ENCODE results near the gene PCID2.

PCID2 gene

GRCh38 chr13:113150550-113151365 is 57.7 kb downstream of the PCID2 start:
- DNase-seq (ENCODE audit: extremely low read depth in 1 of 2, low read depth in 1 of 2) = no peak

- DNase-seq (ENCODE audit: extremely low read depth in 1 of 2, low read depth in 1 of 2) = no peak
These were observed 58.5 kb downstream of the PCID2 start for GRCh38 chr13:113149711-113150549.

DNA sequence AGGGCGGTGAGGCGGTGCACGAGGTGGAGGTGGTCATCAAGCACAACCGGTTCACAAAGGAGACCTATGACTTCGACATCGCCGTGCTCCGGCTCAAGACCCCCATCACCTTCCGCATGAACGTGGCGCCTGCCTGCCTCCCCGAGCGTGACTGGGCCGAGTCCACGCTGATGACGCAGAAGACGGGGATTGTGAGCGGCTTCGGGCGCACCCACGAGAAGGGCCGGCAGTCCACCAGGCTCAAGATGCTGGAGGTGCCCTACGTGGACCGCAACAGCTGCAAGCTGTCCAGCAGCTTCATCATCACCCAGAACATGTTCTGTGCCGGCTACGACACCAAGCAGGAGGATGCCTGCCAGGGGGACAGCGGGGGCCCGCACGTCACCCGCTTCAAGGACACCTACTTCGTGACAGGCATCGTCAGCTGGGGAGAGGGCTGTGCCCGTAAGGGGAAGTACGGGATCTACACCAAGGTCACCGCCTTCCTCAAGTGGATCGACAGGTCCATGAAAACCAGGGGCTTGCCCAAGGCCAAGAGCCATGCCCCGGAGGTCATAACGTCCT is 59.4 kb downstream of the PCID2 start:
- DNase-seq (ENCODE audit: extremely low read depth in 1 of 2, low read depth in 1 of 2) = no peak

DNA sequence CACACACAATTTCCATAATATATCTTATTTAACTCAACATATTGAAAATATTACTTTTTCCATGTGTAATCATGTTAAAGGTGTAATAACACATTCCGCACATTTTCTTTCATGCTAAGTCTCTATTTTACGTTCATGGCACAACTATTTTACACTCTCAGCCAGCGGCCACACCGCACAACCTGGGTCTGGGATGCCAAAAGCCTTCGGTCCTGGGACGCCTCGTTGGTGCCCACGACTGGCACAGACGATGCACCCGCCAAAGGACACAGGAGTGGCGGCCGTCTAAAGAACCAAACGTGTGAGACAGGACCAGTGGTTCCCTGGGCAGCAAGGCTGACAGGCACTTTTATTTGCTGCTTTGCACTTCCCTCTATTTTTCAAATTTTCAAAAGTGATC is 60.1 kb downstream of the PCID2 start:
- DNase-seq (ENCODE audit: extremely low read depth in 1 of 2, low read depth in 1 of 2) = no peak

DNA sequence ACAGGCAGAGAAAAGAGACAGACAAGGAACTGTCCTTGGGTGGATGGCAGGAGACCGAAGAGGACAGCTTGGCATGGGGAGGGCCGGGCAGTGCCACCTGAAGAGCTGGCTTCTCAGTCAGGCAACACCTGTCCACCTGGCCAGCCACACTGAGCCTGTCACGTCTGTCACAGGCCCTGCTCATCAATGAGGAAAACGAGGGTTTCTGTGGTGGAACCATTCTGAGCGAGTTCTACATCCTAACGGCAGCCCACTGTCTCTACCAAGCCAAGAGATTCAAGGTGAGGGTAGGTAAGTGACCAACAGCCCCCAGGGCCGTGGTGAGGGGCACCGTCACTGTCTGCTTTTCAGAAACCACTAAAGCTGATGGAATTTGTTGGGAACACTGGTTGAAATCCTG is 61.3 kb downstream of the PCID2 start:
- no peak for DNase-seq (ENCODE audit: extremely low read depth in 1 of 2, low read depth in 1 of 2)

GRCh38 chr13:113146750-113147149 is 61.7 kb downstream of the PCID2 start:
- no peak for DNase-seq (ENCODE audit: extremely low read depth in 1 of 2, low read depth in 1 of 2)

- no peak for DNase-seq (ENCODE audit: extremely low read depth in 1 of 2, low read depth in 1 of 2)
These were observed 62.4 kb downstream of the PCID2 start for GRCh38 chr13:113145911-113146598.

DNA sequence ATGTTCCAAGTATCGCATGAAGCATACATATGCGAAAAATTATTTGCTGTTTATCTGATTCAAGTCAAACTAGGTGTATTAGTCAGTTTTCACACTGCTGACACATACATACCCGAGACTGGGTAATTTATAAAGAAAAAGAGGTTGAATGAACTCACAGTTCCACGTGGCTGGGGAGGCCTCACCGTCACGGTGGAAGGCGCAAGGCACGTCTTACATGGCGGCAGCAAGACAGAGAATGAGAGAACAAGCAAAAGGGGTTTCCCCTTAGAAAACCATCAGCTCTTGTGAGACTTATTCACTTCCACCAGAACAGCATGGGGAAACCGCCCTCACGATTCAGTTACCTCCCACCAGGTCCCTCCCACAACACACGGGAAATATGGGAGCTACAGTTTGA is 63.0 kb downstream of the PCID2 start:
- peak in 1 of 2 donors; percentile 50 for DNase-seq (ENCODE audit: extremely low read depth in 1 of 2, low read depth in 1 of 2)

DNA sequence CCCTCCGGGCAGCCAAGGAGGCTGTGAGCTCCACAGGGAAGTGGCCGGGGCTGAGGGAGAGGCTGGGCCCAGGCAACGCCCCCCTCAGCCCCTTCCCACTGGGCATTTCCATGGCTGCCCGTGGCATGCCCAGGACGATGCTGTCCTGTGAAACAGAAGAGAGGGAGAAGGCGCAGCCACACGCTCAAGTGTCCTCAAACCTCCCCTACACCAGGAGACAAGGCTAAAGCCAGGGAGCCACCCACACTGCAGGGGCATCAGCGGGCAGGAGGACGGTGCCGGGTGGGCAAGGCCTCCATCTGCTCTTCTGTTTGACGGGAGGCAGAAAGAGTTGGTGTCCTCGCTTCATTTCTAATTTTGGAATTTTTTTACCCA is 64.2 kb downstream of the PCID2 start:
- DNase-seq (ENCODE audit: extremely low read depth in 1 of 2, low read depth in 1 of 2) = no peak

DNA sequence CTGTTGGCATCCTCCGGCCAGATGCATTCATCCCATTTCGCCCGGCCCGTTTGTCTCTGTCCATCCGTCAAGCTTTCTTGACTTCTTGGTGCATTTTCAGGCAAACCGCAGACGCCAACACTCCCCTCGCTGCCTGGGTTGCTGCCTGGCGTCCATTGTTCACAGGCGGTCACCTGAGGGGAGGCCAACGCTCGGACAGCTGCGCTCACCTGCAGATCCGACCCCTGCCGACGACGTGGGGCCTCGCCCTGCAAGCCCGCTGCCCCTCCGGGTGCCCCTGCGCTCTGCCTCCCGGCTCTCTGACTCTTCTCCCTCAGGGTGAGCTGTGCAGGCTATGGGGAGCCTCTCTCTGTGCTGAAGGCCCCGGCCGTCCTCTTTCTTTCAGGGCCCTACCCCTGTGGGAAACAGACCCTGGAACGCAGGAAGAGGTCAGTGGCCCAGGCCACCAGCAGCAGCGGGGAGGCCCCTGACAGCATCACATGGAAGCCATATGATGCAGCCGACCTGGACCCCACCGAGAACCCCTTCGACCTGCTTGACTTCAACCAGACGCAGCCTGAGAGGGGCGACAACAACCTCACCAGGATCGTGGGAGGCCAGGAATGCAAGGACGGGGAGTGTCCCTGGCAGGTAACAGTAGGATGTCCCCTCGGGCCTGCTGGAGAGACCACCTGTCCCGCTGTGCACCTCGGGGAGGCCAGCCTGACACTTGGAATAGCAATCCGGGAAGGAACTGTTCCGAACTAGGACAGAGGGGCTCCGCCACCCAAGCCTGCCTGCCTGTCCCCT is 64.8 kb downstream of the PCID2 start:
- no peak for DNase-seq (ENCODE audit: extremely low read depth in 1 of 2, low read depth in 1 of 2)

DNA sequence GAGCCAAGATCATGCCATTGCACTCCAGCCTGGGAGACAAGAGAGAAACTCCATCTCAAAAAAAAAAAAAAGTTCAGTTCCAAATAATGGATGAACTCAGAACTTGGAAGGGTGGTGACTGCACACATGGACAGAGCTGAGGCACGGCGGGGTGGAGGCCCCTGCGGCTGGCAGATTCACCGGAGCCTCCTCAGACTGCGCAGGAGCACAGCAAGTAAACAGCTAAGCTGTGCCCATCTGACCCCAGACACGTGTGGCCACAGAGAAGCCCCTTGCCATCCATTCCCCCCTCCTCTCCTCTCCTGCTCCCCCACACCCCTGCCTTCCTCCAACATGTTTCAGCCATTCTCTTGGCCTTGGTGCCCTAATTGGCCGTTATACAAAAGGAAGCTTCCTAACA is 65.6 kb downstream of the PCID2 start:
- no peak for DNase-seq (ENCODE audit: extremely low read depth in 1 of 2, low read depth in 1 of 2)

- DNase-seq (ENCODE audit: extremely low read depth in 1 of 2, low read depth in 1 of 2) = no peak
These were observed 66.9 kb downstream of the PCID2 start for GRCh38 chr13:113141601-113141970.

GRCh38 chr13:113140677-113141600 is 67.5 kb downstream of the PCID2 start:
- no peak for DNase-seq (ENCODE audit: extremely low read depth in 1 of 2, low read depth in 1 of 2)

- no peak for DNase-seq (ENCODE audit: extremely low read depth in 1 of 2, low read depth in 1 of 2)
These were observed 68.9 kb downstream of the PCID2 start for GRCh38 chr13:113139577-113139976.

GRCh38 chr13:113138792-113139551 is 69.5 kb downstream of the PCID2 start:
- no peak for DNase-seq (ENCODE audit: extremely low read depth in 1 of 2, low read depth in 1 of 2)

DNA sequence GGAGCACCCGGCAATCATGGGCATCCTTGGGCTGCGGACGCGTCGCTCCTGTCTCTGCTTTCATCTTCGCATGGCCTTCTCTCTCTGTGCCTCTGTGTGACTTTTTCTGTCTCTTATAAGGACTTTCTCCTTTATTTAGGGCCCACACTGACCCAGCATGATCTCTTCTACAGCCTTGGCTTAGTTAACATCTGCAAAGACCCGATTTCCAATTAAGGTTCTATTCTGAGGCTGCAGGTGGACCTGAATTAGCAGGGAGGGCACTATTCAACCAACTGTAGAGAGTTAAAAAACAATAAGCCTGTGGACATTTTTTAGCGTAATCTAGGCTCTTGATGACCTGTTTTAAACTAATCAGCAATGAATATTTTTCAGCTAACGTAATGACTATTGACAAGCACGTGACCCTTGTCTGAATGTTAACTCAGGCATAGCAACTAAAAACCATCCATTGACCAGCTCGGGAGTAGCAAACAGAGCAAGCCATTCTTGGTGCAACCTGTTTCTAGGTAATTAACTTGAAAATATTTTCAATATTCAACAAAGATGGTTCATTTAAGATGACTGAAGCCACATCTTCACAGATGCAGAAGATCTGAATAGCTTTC is 70.7 kb downstream of the PCID2 start:
- DNase-seq (ENCODE audit: extremely low read depth in 1 of 2, low read depth in 1 of 2) = no peak

GRCh38 chr13:113135281-113135760 is 73.1 kb downstream of the PCID2 start:
- DNase-seq (ENCODE audit: extremely low read depth in 1 of 2, low read depth in 1 of 2) = no peak

Measured in stimulated activated CD8-positive, alpha-beta memory T cell treated with anti-CD3 and anti-CD28 coated beads, Interleukin-7, amount 100 ng/mL, for 48 hours (primary cell).